Measurements from ENCODE around the gene RHOB.

RHOB gene

DNA sequence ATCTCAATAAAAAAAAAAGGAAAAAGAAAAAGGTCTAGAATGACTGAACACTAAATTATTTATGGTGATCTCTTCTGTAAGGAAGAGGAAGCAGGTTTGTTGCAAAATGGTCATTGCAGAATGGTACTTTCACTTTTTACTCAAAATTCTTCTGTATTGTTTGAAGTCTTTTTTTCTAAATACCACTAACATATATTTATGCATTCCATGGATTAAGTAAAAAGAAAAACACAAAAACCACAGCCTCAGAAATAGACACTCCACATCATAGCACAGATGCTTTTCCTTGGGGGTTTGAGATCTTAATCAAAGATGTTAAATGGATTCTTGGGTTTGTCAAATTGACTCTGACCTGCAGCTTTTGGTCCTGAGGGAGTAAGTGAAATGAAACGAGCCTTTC is 47.4 kb downstream of the RHOB start:
- H3K9me3 ChIP-seq (ENCODE audit: control insufficient read depth, insufficient read depth, low read length) = no peaks in the 10 kb centered on the region
- peaks cover 2% of the 10 kb centered on the region; the same call in 1 of the 2 replicates for H3K4me1 ChIP-seq (ENCODE audit: control insufficient read depth, insufficient read depth, low read length)
- no peak for DNase-seq (ENCODE audit: low read depth, low spot score)
- no peak overlapping the region for H3K27ac ChIP-seq (ENCODE audit: low read length)
- no peaks in the 10 kb centered on the region for H3K36me3 ChIP-seq (ENCODE audit: control insufficient read depth, insufficient read depth, low read length)
- H3K27me3 ChIP-seq (ENCODE audit: control insufficient read depth, insufficient read depth, low read length) = no peaks in the 10 kb centered on the region
- WGBS (ENCODE audit: insufficient coverage, insufficient read length) = no CpG with 5 or more reads among the region's 1 CpG
- H3K4me3 ChIP-seq (ENCODE audit: low read length) = no peak overlapping the region

DNA sequence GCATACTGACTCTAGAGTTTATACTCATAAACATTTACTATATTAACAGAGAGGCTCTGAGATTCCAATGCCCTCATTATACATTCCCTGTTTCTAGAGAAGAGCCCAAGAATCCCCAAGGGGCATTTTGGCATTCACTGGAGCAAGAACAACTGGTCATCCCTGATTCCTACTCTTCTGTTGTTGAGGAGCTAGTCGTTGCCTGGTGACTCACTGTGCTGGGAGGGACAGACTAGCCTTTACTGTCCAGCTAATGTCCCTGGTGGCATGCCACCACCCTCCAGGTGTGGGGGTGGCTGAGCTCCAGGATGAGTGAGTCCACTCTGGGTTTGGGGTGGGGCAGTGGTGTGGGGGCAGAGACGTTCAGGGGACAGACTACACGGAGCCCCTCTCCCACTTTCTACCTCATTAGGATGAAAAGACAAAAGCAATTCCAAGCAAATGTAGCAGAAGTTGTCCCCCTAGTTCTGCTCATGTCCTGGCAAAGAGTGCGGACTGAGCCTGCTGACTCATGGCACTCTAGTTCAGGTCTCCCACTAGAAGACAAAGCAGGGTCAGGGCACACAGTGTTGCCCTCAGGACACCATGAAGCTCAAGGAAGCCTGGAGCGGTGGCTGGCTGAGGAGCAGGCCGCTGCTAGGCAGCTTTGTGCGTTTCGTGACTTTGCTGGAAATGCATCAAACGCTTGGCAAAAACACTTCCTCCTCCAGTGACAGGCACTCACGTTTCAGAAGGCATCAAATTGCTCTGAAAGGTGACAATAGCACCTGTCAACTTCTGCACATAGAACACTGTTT is 49.4 kb downstream of the RHOB start:
- whole genome bisulfite sequencing (ENCODE audit: insufficient coverage, insufficient read length) = no CpG with 5 or more reads among the region's 10 CpGs
- Histone ChIP-seq H3K36me3 (ENCODE audit: control insufficient read depth, insufficient read depth, low read length) (no peaks in the 10 kb centered on the region), H3K27me3 (ENCODE audit: control insufficient read depth, insufficient read depth, low read length) (no peaks in the 10 kb centered on the region), H3K4me1 (ENCODE audit: control insufficient read depth, insufficient read depth, low read length) (no peaks in the 10 kb centered on the region; the same call in 1 of the 2 replicates), H3K27ac (ENCODE audit: low read length) (no peak overlapping the region), H3K4me3 (ENCODE audit: low read length) (no peak overlapping the region), H3K9me3 (ENCODE audit: control insufficient read depth, insufficient read depth, low read length) (no peaks in the 10 kb centered on the region)
- no peak for DNase-seq (ENCODE audit: low read depth, low spot score)

DNA sequence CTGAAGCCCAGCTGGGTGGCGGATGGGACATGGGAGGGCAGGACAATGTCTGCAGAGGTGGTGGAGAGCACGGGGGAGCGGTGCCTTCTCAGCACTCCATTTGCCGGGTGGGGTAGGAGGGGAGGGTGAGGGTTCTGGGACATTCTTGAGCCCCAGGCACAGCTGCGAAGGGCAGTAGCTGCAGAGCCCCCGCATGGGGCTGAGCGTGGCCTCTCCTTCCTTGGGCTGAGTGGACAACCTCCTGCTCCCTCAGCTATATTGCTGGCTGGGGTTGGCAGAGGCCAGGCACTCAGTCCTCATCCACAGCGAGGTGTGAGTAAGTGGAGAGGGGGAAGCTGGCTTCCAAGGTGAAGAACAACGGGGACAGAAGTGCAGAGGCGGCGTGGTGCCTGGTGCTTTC is 50.1 kb downstream of the RHOB start:
- H3K4me3 ChIP-seq (ENCODE audit: low read length) = no peak overlapping the region
- no peaks in the 10 kb centered on the region for H3K27me3 ChIP-seq (ENCODE audit: control insufficient read depth, insufficient read depth, low read length)
- DNase-seq (ENCODE audit: low read depth, low spot score) = no peak
- no peaks in the 10 kb centered on the region; the same call in 1 of the 2 replicates for H3K4me1 ChIP-seq (ENCODE audit: control insufficient read depth, insufficient read depth, low read length)
- no CpG with 5 or more reads among the region's 11 CpGs for WGBS (ENCODE audit: insufficient coverage, insufficient read length)
- no peaks in the 10 kb centered on the region for H3K9me3 ChIP-seq (ENCODE audit: control insufficient read depth, insufficient read depth, low read length)
- no peak overlapping the region for H3K27ac ChIP-seq (ENCODE audit: low read length)
- no peaks in the 10 kb centered on the region for H3K36me3 ChIP-seq (ENCODE audit: control insufficient read depth, insufficient read depth, low read length)

Measured in iPS DF 6.9 (cell line).